LNCAP (cell line): Measurements from ENCODE around the gene CUL4A.

ENCODE experiments used
- TF ChIP-seq, protein P1 (sequence below): fragments of 450-650 bp; IDR thresholded peaks from 2 replicates; pipeline ENCODE4 v1.5.1; 2017; ENCODE audit warnings: mild to moderate bottlenecking

CUL4A gene

DNA sequence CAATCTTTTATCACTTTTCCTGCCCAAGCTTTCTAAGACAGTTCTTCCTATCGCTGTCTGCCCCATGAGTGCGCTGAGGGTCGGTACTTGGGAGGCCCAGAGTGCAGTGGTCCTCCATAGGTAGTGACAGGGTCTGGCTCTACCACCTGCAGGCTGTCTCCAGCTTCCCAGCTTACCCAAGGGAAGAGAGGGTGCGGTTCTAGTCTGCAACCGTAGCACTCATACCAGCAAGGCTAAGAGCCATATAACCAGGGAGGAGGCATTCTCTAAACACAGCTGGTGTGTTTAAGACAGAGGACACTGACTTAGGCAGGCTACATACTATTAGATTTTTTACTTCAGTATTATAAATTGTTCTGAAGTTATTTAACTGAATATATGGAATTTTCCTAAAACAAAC, 42.7 kb upstream of the CUL4A start:
- TF ChIP-seq, protein P1, sequence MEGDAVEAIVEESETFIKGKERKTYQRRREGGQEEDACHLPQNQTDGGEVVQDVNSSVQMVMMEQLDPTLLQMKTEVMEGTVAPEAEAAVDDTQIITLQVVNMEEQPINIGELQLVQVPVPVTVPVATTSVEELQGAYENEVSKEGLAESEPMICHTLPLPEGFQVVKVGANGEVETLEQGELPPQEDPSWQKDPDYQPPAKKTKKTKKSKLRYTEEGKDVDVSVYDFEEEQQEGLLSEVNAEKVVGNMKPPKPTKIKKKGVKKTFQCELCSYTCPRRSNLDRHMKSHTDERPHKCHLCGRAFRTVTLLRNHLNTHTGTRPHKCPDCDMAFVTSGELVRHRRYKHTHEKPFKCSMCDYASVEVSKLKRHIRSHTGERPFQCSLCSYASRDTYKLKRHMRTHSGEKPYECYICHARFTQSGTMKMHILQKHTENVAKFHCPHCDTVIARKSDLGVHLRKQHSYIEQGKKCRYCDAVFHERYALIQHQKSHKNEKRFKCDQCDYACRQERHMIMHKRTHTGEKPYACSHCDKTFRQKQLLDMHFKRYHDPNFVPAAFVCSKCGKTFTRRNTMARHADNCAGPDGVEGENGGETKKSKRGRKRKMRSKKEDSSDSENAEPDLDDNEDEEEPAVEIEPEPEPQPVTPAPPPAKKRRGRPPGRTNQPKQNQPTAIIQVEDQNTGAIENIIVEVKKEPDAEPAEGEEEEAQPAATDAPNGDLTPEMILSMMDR, result no peak

DNA sequence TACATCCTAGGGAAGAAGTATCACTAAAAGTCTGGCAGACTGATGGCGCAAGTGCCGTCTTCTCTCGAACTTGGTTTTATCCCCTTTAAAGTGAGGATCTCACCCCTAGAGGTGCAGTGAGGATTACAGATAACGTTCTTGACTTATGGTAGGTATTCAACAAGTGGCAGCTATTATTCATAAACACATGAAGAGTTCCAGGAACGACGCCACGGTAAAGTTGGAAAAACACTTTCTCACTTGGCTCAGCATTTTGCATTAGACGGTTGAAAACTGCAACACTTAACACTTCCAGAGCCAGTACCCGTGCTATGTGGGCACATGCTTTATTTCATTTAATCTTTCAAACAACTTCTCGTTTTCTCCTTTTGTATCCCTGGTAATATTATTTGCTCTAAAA, 42.3 kb upstream of the CUL4A start:
- TF ChIP-seq, protein P1, result no peak

DNA sequence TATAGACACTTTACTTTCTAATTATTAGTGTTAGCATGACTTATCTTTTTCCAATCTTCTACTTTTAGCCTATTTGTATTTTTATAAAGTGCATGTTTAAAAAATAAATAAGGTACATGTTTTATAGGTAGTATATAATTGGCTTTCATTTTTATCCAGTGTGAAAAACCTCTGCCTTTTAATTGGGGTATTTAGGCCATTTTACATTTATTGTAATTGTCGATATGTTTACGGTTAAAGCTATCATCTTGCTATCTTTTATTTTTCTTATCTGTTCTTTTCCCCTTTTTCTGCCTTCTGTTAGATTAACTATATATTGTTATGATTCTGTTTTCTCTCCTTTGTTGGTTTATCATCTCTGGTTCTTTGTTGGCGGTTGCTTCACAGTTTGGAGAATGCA, 41.8 kb upstream of the CUL4A start:
- TF ChIP-seq, protein P1, result no peak

DNA sequence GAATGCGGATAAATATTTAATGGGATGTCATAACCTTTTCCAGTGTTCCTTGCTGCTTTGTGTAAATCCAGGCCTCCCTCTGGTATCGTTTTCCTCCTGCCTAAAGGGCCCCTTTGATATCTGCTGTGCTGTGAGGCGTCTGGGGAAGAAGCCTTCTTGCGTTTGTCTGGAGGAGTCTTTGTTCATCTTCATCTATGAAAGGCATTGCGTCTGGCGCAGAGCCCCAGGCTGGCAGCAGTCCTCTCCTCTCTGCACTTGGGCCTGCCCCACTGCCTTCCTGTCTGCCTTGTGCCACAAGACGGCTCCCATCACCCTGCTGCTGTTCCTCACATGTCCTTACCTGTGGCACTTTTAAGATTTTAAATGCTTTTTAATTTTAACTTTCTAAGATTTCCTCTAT, 41.2 kb upstream of the CUL4A start:
- TF ChIP-seq, protein P1, result no peak

DNA sequence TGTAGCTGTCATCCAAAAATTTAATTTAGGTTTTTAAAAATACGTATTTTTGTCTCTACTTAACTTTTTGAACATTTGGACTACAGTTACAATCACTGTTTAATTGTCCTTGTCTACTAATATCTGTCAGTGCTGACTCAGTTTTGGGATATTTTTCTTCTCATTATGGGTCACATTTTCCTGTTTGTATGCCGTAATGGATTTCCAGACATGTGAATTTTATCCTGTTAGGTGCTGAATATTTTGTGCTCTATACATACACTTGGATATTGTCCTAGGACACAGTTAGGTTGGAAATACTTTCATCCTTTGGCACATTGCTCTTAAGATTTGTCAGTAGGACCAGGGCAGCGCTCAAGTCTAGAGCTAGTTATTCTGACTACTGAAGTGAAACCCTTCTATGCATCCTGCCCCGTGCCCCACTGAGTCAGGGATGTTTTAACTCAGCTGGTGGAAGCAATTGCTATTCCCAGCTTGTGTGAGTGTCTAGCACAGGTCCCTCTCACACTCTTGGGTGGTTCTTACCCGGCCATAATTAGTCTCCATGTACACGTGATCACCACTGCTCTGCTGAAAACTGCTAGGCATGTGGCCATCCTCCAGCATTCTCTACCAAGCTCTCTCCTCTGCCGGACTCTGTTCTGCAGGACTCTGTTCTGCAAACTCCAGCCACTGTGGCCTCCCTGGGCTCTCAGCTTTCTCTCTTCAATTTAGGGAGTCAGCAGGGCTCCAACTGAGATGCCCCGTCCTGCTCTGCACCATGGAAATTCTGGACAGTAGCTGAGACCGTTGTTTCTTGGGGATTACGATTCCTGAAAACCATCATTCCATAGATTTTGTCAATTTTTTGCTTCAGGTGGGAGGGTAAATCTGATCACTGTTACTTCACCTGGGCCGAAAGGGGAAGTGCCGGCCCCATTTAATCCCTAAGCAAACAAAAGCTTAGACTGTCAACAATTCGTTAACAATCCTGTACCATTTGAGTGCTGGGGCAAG, 39.8 kb upstream of the CUL4A start:
- TF ChIP-seq, protein P1, result no peak

DNA sequence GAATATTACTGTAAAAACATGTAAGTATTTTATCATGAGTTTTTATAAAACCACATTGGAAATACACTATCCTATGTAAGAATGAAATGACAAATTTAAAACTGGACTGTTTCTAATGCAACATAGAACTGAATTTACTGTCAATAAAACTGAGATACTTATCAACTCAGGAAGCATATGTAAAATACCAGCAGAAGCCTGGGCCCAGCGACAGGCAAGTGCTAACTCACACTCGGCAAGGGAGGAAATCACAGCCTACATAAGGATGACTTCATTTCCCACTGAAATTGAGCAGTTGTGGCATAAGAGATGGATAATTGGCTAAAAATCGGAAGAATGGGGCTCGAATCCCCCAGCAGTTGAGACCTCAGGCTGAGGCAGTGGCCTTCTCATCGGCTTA, 38.9 kb upstream of the CUL4A start:
- TF ChIP-seq, protein P1, result no peak

DNA sequence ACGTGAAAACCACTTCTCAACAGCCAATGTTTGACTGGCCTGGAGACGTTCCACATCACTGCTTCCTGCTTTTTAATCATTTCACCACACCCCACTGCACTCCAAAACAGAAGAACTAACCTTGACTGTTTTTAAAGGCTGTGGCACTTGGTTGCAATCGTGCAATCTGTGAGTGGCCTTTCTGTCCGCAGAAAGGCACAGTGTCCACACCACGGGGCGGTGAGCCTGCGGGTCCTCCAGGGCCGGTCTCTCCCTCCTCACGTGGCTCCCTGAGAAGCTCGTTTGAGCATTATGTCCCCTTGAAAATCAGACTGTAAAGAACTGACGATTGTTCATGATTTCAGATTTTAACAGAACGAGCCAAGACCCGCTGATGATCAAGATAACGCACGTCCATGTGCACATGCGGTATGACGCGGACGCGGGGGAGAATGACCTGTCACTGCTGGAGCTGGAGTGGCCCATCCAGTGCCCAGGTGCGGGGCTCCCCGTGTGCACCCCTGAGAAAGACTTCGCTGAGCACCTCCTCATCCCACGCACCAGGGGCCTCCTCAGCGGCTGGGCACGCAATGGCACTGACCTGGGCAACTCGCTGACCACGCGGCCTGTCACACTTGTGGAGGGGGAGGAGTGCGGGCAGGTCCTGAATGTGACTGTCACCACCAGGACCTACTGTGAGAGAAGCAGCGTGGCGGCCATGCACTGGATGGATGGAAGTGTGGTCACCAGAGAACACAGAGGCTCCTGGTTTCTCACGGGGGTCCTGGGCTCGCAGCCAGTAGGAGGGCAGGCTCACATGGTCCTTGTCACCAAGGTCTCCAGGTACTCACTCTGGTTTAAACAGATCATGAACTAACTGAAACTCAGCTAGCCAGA, 37.9 kb upstream of the CUL4A start:
- TF ChIP-seq, protein P1, result no peak
